HFF-Myc (cell line): Measurements from ENCODE around the gene GABRP.

Experiments used
- DNase-seq: peaks from one replicate; pipeline ENCODE4 v3.0.0-alpha.2; 2011; ENCODE audit warnings: low read depth; ENCODE audit errors: extremely low read depth
- H3K4me3 ChIP-seq: replicated peaks from 2 replicates; pipeline ENCODE4 v1.5.1; 2011; ENCODE audit warnings: low read depth, mild to moderate bottlenecking, control low read depth, low read length
- CTCF ChIP-seq: IDR thresholded peaks from 2 replicates; pipeline ENCODE4 v1.5.1; 2012; ENCODE audit warnings: mild to moderate bottlenecking, low read depth, low read length, control low read depth; ENCODE audit errors: missing control alignments

The GABRP gene

GRCh38 chr5:170773024-170773985 is 10.2 kb upstream of the GABRP start:
- no peak for DNase-seq
- no peak for TF ChIP-seq CTCF
- no peak overlapping the region for H3K4me3 ChIP-seq

GRCh38 chr5:170774831-170775230 is 8.7 kb upstream of the GABRP start:
- H3K4me3 ChIP-seq, result no peak overlapping the region
- DNase-seq, result no peak
- TF ChIP-seq CTCF, result no peak

GRCh38 chr5:170781946-170782345 is 1.6 kb upstream of the GABRP start:
- DNase-seq, result no peak
- H3K4me3 ChIP-seq, result no peak overlapping the region
- no peak for TF ChIP-seq CTCF

GRCh38 chr5:170782438-170782837 is 1.1 kb upstream of the GABRP start:
- no peak for DNase-seq
- H3K4me3 ChIP-seq, result no peak overlapping the region
- TF ChIP-seq CTCF, result no peak

- H3K4me3 ChIP-seq, result no peak overlapping the region
- no peak for TF ChIP-seq CTCF
- no peak for DNase-seq
Measured at GRCh38 chr5:170785416-170785815, 1.9 kb downstream of the GABRP start.

GRCh38 chr5:170787216-170787615 is 3.7 kb downstream of the GABRP start:
- DNase-seq, result no peak
- H3K4me3 ChIP-seq, result no peak overlapping the region

More at GRCh38 chr5:170787216-170787615, 3.7 kb downstream of the GABRP start:
- no peak for TF ChIP-seq CTCF
